GM06990 (cell line): ENCODE measurements around the gene CCNY.

Source experiments
- DNase-seq: peaks from one replicate; pipeline ENCODE4 v3.0.0-alpha.2; 2011; ENCODE audit not compliant: insufficient read length; ENCODE audit errors: extremely low read depth
- H3K27me3 ChIP-seq: replicated peaks from 2 replicates; pipeline ENCODE4 v1.6.0; 2011; ENCODE audit warnings: low read length; ENCODE audit not compliant: control insufficient read depth, insufficient read depth
- H3K36me3 ChIP-seq: 2 replicates; pipeline ENCODE4 v1.5.1; 2011; ENCODE audit warnings: low read length; ENCODE audit not compliant: control insufficient read depth, insufficient read depth
- H3K4me3 ChIP-seq: replicated peaks from 2 replicates; pipeline ENCODE4 v1.5.1; 2011; ENCODE audit warnings: low read depth, mild to moderate bottlenecking, control low read depth, low read length
- CTCF ChIP-seq: IDR thresholded peaks from 2 replicates; pipeline ENCODE4 v1.5.1; 2011; ENCODE audit warnings: low read length, control low read depth, mild to moderate bottlenecking, inconsistent platforms; ENCODE audit not compliant: insufficient read depth, poor library complexity, severe bottlenecking

CCNY gene

GRCh38 chr10:35379226-35380137, 43.2 kb downstream of the CCNY start:
- Histone ChIP-seq H3K36me3 (no peaks in the 10 kb centered on the region), H3K27me3 (no peaks in the 10 kb centered on the region), H3K4me3 (no peak overlapping the region)
- TF ChIP-seq CTCF: peak; percentile 59
- DNase-seq: peak; percentile 69

GRCh38 chr10:35382096-35382495, 45.8 kb downstream of the CCNY start:
- no peak for DNase-seq
- Histone ChIP-seq H3K36me3 (no peaks in the 10 kb centered on the region), H3K4me3 (no peak overlapping the region), H3K27me3 (no peaks in the 10 kb centered on the region)
- no peak for TF ChIP-seq CTCF

- H3K36me3 ChIP-seq: no peaks in the 10 kb centered on the region
- TF ChIP-seq CTCF: no peak
- no peak for DNase-seq
- no peak overlapping the region for H3K4me3 ChIP-seq
- H3K27me3 ChIP-seq: no peaks in the 10 kb centered on the region
Measured at GRCh38 chr10:35384265-35384868, 48.1 kb downstream of the CCNY start.

- Histone ChIP-seq H3K4me3 (no peak overlapping the region), H3K27me3 (no peaks in the 10 kb centered on the region), H3K36me3 (no peaks in the 10 kb centered on the region)
- TF ChIP-seq CTCF: no peak
- no peak for DNase-seq
Measured at GRCh38 chr10:35386594-35387174, 50.4 kb downstream of the CCNY start.

- no peak for DNase-seq
- H3K4me3 ChIP-seq: no peak overlapping the region
- no peaks in the 10 kb centered on the region for H3K36me3 ChIP-seq
- no peak for TF ChIP-seq CTCF
- H3K27me3 ChIP-seq: no peaks in the 10 kb centered on the region
Measured at GRCh38 chr10:35387768-35388167, 51.5 kb downstream of the CCNY start.
